ENCODE measurements around the gene ARHGEF28.

DNA sequence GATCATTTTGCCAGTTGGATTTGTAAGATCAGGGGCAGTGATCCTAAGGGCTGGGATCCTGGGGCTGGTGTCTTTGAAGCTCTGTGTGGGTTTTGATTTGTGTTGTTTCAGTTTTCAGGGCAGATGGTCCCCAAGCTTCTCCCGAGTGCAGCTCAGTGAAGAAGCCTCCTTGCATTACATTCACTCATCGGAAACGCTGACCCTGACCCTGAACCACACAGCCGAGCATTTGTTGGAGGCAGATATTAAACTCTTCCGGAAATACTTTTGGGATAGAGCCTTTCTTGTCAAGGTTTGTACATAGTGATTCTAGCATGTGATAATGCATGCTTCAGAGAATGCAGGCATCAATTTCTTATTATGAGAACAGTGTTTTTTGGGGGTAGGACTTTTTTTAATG is 150.4 kb downstream of the ARHGEF28 start:
- TF ChIP-seq, protein P1, sequence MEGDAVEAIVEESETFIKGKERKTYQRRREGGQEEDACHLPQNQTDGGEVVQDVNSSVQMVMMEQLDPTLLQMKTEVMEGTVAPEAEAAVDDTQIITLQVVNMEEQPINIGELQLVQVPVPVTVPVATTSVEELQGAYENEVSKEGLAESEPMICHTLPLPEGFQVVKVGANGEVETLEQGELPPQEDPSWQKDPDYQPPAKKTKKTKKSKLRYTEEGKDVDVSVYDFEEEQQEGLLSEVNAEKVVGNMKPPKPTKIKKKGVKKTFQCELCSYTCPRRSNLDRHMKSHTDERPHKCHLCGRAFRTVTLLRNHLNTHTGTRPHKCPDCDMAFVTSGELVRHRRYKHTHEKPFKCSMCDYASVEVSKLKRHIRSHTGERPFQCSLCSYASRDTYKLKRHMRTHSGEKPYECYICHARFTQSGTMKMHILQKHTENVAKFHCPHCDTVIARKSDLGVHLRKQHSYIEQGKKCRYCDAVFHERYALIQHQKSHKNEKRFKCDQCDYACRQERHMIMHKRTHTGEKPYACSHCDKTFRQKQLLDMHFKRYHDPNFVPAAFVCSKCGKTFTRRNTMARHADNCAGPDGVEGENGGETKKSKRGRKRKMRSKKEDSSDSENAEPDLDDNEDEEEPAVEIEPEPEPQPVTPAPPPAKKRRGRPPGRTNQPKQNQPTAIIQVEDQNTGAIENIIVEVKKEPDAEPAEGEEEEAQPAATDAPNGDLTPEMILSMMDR (IDR thresholded peaks at IDR 0.05; ENCODE audit: insufficient read depth, low read length): no peak
- TF ChIP-seq POLR2AphosphoS5 (IDR thresholded peaks at IDR 0.05; ENCODE audit: low read depth) (no peak), SPI1 (IDR thresholded peaks at IDR 0.05; ENCODE audit: borderline replicate concordance, low read depth) (no peak)
- TF ChIP-seq, protein P2, sequence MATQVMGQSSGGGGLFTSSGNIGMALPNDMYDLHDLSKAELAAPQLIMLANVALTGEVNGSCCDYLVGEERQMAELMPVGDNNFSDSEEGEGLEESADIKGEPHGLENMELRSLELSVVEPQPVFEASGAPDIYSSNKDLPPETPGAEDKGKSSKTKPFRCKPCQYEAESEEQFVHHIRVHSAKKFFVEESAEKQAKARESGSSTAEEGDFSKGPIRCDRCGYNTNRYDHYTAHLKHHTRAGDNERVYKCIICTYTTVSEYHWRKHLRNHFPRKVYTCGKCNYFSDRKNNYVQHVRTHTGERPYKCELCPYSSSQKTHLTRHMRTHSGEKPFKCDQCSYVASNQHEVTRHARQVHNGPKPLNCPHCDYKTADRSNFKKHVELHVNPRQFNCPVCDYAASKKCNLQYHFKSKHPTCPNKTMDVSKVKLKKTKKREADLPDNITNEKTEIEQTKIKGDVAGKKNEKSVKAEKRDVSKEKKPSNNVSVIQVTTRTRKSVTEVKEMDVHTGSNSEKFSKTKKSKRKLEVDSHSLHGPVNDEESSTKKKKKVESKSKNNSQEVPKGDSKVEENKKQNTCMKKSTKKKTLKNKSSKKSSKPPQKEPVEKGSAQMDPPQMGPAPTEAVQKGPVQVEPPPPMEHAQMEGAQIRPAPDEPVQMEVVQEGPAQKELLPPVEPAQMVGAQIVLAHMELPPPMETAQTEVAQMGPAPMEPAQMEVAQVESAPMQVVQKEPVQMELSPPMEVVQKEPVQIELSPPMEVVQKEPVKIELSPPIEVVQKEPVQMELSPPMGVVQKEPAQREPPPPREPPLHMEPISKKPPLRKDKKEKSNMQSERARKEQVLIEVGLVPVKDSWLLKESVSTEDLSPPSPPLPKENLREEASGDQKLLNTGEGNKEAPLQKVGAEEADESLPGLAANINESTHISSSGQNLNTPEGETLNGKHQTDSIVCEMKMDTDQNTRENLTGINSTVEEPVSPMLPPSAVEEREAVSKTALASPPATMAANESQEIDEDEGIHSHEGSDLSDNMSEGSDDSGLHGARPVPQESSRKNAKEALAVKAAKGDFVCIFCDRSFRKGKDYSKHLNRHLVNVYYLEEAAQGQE (IDR thresholded peaks at IDR 0.05; ENCODE audit: insufficient replicate concordance, low read depth): no peak

Measured in HL-60 (cell line).